Sigmoid colon (tissue), 4 donors: ENCODE results near the gene SFT2D3.

Experiments used
- CTCF ChIP-seq, 4 experiments: fragments of 450-650 bp in 3 of 4; fragments of 200-600 bp in 1 of 4; IDR thresholded peaks; one replicate each; pipeline ENCODE4 v1.5.1; 2016 to 2019; ENCODE audit warnings: antibody characterized with exemption in 4 of 4, mild to moderate bottlenecking in 3 of 4, moderate library complexity in 2 of 4
- EP300 ChIP-seq, 4 donors: sonication (generic); formaldehyde crosslinking; IDR thresholded peaks; one replicate each; pipeline ENCODE4 v1.6.1; 2017; ENCODE audit warnings: antibody characterized with exemption in 4 of 4
- POLR2A ChIP-seq, 2 donors: fragments of 450-650 bp; IDR thresholded peaks; one replicate each; pipeline ENCODE4 v1.6.1; 2016; ENCODE audit warnings: antibody characterized with exemption in 2 of 2, mild to moderate bottlenecking in 2 of 2, moderate library complexity in 2 of 2
- POLR2AphosphoS5 ChIP-seq, 4 donors: sonication (generic); formaldehyde crosslinking; IDR thresholded peaks; one replicate each; pipeline ENCODE4 v1.6.1; 2017; ENCODE audit warnings: antibody characterized with exemption in 4 of 4

GRCh38 chr2:127698553-127699355 lies 2.5 kb upstream of the SFT2D3 start:
- no peak for TF ChIP-seq CTCF (IDR thresholded peaks at IDR 0.05)
- TF ChIP-seq EP300 (IDR thresholded peaks at IDR 0.05) = no peak
- no peak for TF ChIP-seq POLR2A (IDR thresholded peaks at IDR 0.05)
- no peak for TF ChIP-seq POLR2AphosphoS5 (IDR thresholded peaks at IDR 0.05)
